NCI-H1092 (cell line): Measurements from ENCODE around the gene PAPSS1.
"Not testable (repeated sequence)": the region's sequence is repeated elsewhere in the genome, so short reads cannot be mapped to it uniquely, and the experiment has no call there.

Experiments used
- DNase-seq: peaks from one replicate; lab custom pipeline; 2025; lab: John Stamatoyannopoulos, UW

Gene PAPSS1

DNA sequence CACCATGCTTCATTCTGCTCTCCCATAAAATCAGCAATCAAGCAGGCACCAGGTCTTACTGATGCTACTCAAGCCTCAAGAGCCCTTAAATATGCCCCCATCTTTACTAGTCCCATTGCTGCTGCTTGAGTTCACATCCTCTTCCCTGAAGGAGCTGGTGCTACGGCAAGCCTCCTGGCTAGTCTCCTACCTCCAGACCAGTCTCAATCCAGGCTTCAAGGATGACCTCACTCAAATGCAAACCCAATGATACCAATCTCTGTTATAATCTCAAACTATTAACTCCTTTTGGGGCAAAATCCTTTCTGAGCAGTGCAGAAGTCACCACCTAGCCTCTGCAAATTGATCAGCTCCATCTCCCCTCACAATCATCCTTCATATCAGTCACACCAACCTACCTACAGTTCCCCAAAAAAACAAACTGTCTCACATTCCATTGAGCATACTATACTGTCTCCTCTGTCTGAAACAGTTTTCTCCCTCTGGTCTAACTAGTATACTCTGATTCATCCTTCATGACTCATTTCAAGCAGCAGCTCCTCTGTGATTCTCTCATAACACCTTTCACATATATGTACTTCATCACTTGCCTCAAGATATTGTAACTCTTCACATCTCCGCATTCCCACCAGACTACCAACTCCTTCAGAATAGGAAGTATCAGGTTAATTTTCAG, 30.0 kb downstream of the PAPSS1 start:
- no peak for DNase-seq

DNA sequence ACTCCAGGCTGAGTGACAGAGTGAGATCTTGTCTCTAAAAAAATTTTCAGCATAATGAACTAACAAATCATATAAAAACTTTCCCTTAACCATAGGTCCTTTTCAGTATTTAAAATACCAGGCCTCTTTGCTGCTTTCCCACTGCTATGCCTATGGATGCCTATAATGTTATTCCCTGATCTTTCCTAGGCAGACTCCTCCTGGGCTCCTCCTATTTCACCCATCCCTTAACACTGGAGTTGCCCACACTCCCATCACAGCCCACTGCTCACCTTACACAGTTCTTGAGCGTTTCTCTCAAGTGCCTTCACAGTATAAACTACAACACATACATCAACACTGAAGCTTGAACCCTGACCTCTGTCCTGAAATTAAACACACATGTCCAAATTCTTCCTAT, 31.6 kb downstream of the PAPSS1 start:
- no peak for DNase-seq

DNA sequence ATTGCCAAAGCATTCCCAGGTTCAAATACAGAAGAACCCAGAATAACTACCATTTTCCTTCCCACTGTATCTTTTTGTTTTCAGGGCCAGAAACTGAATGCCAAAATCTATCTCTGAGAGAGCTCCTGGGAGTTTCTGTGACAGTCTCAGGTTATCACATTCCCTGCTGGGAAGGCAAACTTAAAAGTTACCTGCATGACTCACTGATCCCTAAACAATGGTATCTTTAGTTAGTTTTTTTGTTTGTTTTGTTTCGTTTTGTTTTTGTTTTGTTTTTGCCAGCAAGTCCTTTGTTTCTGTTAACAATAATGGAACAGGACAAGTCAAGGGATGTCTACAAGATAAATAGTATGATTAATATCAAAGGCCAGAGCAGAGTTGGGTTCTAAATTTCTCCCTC, 34.3 kb downstream of the PAPSS1 start:
- DNase-seq, result no peak

DNA sequence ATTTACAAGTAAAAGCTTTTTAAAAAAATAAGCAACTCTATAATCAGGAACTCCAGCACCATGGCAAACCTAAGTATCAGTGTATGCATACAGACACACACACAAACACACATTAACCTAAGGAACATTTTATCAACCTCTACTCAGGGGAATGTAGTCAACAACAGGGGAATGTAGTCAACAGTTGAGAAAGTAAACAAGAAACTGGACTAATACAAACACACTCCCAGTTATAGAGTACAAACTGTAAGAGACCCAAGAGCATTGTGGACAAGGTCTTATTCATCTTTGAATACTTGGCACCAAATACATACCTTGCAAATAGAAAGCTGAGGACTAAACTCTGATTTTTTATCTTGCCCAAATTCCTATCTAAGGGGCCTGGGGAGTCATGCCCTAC, 36.2 kb downstream of the PAPSS1 start:
- no peak for DNase-seq

GRCh38 chr4:107682306-107682705, 37.7 kb downstream of the PAPSS1 start:
- no peak for DNase-seq

- no peak for DNase-seq
Measured at GRCh38 chr4:107669068-107669467, 51.0 kb downstream of the PAPSS1 start.

DNA sequence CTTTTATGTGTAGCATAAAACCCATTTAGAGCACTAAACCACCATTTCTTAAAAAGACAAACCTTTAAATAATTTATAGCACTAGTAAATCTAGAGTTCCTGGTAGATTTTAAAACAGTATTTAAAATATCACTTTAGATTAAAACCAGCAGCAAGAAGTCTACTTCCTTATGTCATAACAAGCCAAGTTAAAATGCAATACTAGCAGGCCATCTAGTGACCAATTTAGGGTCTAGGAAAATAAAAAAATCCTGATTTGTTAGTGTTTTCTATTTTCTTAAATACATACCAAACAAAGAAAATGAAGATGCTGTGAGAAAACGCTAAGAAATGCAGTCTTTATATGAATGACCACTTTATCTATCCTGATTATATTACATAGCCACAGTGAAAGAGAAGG, 53.9 kb downstream of the PAPSS1 start:
- no peak for DNase-seq

DNA sequence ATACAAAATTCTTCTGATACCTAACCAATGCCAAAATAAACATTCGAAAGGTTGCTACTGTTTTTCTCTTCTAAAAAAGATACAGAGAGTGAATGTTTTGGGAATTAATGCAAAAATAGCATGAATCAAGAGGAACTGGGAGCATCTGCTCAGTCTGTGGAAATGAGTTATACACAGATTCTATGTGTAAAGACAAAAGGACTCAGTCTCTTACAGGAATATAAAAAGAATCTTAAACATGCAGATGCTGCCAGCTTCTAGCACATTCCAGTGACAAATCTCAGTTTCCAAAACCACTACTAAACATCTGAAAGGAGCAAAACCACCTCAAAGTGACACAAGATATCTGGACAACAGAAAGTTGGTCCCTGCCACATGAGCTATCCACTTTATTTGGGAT, 55.0 kb downstream of the PAPSS1 start:
- DNase-seq, result no peak

DNA sequence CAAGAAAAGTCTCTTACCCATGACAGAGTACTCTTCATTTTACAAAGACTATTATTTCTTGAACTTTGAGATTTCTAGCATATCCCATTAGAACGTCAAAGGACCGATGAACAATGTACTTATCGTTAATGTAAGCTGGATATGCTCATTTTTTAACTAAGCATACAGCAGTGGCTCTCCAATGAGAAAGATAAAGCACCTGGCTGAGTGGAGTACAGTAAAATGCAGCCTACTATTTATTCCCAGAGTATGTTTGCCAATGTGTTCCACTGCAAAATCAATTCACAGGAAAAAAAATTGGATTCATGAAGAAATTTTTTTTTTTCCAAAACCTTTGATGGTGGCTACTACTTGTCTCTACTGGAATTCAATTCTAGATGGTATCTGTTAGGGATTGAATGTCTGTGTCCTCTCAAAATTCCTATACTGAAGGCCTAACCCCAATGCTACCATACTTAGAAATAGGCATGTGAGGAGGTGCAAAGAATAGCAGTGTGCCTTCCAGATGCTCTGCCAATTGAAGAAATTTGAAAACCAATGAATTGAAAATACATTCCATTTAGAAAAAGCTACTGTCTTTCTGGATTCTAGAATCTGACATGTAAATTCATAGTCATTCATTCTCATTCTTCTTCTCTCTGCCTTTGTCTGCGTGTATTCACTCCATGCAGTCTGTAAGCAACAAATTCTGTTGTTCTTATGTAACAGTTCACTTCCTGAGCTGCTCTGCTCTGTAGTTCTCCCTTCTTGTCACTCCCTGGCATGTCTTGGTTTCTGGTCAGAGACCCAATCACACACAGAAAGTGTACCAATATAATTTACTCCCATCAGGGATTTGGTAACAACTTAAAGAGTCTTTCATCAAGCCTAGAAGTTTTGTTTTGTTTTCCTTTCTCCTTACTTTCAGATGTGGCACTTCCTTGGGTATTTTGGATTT, 61.4 kb downstream of the PAPSS1 start:
- no peak for DNase-seq

DNA sequence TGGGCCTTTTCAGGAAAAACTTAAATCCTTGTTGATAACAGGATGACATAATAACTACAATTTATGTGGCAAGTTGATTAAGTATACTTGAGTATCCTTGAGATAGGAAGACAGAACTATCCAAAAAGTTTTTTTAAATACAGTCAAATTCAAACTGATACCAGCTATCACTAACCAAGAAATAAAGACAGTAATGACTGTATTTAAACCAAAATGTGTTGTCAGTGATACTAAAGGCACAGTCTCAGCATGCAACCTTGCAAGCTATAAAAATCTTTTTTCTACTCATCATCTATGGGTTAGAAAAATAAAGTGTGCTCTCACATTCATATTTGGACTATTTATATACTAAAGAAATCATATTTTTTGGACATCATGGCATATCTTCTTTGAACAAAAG, 64.7 kb downstream of the PAPSS1 start:
- no peak for DNase-seq

DNA sequence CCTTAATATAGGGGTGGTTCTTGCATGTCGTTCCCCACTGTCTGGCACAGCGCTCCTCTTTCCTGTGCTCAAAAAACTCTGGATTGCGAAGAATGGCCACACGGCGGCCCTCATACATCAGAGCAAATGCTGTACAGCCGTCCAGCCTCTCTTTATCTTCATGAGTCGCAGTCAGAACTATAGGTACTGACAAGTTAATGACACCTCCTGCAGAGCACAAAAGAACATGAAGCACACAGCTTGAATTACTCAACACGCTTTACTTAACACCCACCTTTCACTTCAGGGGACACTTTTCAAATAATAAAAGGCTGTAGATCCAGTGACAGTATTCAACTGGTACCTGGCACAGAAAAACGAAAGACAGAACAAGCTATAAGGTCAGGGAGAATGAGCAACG, 65.3 kb downstream of the PAPSS1 start:
- DNase-seq, result no peak

DNA sequence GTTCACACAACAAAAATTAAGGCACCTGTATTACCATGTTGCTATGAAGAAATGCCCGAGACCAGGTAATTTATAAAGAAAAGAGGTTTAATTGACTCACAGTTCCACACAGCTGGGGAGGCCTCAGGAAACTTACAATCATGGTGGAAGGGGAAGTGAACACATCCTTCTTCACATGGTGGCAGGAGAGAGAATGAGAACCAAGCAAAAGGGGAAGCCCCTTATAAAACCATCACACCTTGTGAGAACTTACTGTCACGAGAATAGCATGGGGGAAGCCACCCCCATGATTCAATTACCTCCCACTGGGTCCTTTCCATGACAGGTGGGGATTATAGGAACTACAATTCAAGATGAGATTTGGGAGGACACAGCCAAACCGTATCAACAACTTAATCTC, 68.6 kb downstream of the PAPSS1 start:
- DNase-seq, result not testable (repeated sequence)

GRCh38 chr4:107650251-107650650, 69.8 kb downstream of the PAPSS1 start:
- no peak for DNase-seq

DNA sequence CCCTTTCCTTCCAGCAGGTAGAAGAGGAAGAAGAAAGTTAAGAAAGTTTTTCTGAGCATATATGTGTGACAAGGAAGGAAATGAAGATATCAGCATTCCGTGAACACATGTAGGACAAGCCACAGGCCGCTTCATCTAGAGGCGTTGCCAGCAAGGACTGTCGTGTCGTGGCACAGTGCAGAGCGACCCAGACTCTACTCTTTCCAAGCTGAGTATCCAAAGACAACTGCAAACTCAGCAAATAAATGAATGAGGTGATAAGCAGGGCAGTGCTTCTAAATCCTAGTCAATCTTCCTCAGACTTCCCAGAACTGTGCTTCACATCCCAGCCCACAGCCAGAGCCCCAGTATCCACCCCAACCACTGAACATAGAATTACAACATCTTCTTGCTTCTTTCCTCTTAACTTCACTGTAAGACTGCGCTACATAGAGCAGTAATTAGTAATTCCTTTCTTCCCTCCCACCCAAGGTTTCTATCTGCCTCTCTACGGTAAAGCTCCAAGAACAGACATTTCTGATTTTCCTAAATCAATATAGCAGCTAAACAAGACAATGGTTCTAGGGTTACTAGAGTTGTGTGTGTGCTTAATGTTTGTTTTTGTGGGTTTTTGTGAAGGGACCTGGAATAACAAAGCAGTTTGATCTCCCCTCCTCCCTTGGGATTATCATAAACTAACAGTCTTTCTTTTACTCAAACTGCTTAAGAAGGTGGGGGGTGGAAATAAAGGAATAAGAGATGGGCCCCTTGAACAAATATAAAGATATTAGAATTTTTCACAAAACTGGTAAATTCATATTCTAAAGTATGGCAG, 71.6 kb downstream of the PAPSS1 start:
- no peak for DNase-seq

GRCh38 chr4:107647591-107647990, 72.4 kb downstream of the PAPSS1 start:
- no peak for DNase-seq

DNA sequence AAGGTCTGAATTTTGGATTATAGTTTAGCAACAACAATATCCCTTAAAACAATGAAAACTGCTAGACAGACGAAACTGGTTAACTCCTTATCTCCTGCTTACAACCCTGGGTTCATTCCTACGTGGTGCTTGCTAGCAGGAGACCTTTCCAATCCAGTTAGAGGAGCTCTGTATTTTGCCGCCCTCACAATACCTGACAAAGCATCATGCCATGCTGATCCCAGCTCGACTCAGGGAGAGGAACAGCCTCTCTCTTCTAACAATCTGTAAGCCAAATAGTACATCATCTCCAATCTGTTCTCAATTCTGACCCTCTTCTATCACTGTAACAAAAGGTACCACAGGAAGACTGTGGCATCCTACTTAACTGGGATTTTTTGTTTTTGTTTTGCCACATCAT, 74.4 kb downstream of the PAPSS1 start:
- DNase-seq, result no peak

GRCh38 chr4:107643021-107643420, 77.0 kb downstream of the PAPSS1 start:
- DNase-seq, result no peak

- DNase-seq, result no peak
Measured at GRCh38 chr4:107640878-107641277, 79.2 kb downstream of the PAPSS1 start.

DNA sequence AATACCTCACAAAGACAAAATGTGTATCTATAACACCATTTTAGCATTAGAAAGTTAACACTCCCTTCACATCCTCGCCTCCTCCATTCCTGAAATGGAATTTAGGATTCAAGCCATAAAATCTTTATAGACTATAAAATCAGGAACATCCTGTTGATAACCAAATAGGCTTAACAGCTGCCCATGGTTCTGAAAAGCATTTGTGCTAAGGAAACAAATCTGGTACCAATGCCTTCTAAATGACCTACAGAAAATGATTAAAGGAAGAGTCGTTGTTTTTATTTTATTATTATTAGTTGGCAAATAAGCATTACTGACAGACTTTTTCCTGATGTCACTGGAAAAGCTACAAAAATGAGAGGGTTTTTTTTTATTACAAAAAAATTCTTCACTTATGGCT, 79.8 kb downstream of the PAPSS1 start:
- no peak for DNase-seq

GRCh38 chr4:107635735-107636134, 84.3 kb downstream of the PAPSS1 start:
- no peak for DNase-seq

- no peak for DNase-seq
Measured at GRCh38 chr4:107631560-107631959, 88.5 kb downstream of the PAPSS1 start.

DNA sequence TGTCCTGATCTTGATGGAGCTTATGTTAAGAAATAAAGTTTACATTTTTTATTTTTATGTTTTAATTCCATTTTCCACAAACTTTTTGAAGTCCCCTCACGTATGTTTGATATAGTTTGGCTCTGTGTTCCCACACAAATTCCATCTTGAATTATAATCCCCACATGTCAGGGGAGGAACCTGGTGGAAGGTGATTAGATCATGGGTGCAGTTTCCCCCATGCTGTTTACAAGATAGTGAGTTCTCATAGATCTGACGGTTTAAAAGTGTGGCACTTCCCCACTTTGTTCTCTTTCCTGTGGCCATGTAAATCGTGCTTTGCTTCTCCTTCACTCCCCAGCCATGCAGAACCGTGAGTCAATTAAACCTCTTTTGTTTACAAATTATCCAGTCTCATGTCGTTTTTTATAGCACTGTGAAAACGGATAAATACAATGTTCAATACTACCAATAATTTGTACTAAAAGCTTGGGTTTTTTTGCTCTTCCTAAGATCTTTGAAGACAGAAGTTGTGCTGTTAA, 89.8 kb downstream of the PAPSS1 start:
- no peak for DNase-seq
